OCI-LY7 (cell line): ENCODE results near the gene PRKCI.

Experiments used
- CTCF ChIP-seq: fragments of 200-600 bp; sonication (generic); conservative IDR thresholded peaks from 2 replicates; pipeline ENCODE4 v1.5.1; 2014; ENCODE audit warnings: mild to moderate bottlenecking, antibody characterized with exemption, low read length, moderate library complexity, mixed read lengths
- EZH2phosphoT487 ChIP-seq: fragments of 200-600 bp; sonication (generic); IDR thresholded peaks from 2 replicates; pipeline ENCODE4 v1.6.1; 2018; ENCODE audit warnings: low read depth, borderline replicate concordance, mild to moderate bottlenecking, mixed run types, antibody characterized with exemption, low read length, moderate library complexity, mixed read lengths

- TF ChIP-seq EZH2phosphoT487 (no peak), CTCF (peak; percentile 45)
Observed at GRCh38 chr3:170324962-170325361, 102.7 kb downstream of the PRKCI start.
